ENCODE measurements around the gene TMEM52. TPM values are rescaled to one million over a fixed set of nuclear protein-coding genes. Genes with fewer than 3 reads are reported as not detected.

TMEM52 gene
- total and polyA plus RNA-seq, 4 donors: 1.7 to 9.0 (median 5.2) TPM

GRCh38 chr1:1950940-1951339, 31.9 kb upstream of the TMEM52 start:
- DNase-seq (ENCODE audit: low read depth in 4 of 6, low spot score in 6 of 6): no peak
- WGBS (ENCODE audit: insufficient coverage): 17% methylated on average over 1 of the region's 5 CpGs
- H3K4me3 ChIP-seq (ENCODE audit: low read depth, low read length): no peak overlapping the region
- H3K9me3 ChIP-seq (ENCODE audit: control insufficient read depth, insufficient read depth, low read length): no peaks in the 10 kb centered on the region
- no peaks in the 10 kb centered on the region for H3K36me3 ChIP-seq (ENCODE audit: control insufficient read depth, insufficient read depth, low read length)
- H3K27me3 ChIP-seq (ENCODE audit: control insufficient read depth, insufficient read depth, low read length): no peaks in the 10 kb centered on the region
- H3K27ac ChIP-seq (ENCODE audit: low read depth, low read length): no peak overlapping the region
- H3K4me1 ChIP-seq (ENCODE audit: control insufficient read depth, insufficient read depth, low read length): peaks cover 12% of the 10 kb centered on the region

- no peaks in the 10 kb centered on the region for H3K9me3 ChIP-seq (ENCODE audit: control insufficient read depth, insufficient read depth, low read length)
- H3K36me3 ChIP-seq (ENCODE audit: control insufficient read depth, insufficient read depth, low read length): no peaks in the 10 kb centered on the region
- H3K27ac ChIP-seq (ENCODE audit: low read depth, low read length): no peak overlapping the region
- no CpG with 5 or more reads among the region's 1 CpG for WGBS (ENCODE audit: insufficient coverage)
- no peak for DNase-seq (ENCODE audit: low read depth in 4 of 6, low spot score in 6 of 6)
- H3K27me3 ChIP-seq (ENCODE audit: control insufficient read depth, insufficient read depth, low read length): no peaks in the 10 kb centered on the region
- no peak overlapping the region for H3K4me3 ChIP-seq (ENCODE audit: low read depth, low read length)
- peaks cover 18% of the 10 kb centered on the region for H3K4me1 ChIP-seq (ENCODE audit: control insufficient read depth, insufficient read depth, low read length)
Observed at GRCh38 chr1:1948783-1949182, 29.7 kb upstream of the TMEM52 start.

GRCh38 chr1:1947493-1947892, 28.4 kb upstream of the TMEM52 start:
- DNase-seq (ENCODE audit: low read depth in 4 of 6, low spot score in 6 of 6): no peak
- 72% methylated on average over 14 of the region's 14 CpGs for WGBS (ENCODE audit: insufficient coverage)

GRCh38 chr1:1946540-1946939, 27.5 kb upstream of the TMEM52 start:
- peaks cover 18% of the 10 kb centered on the region for H3K4me1 ChIP-seq (ENCODE audit: control insufficient read depth, insufficient read depth, low read length)
- no peaks in the 10 kb centered on the region for H3K27me3 ChIP-seq (ENCODE audit: control insufficient read depth, insufficient read depth, low read length)
- DNase-seq (ENCODE audit: low read depth in 4 of 6, low spot score in 6 of 6): peak in 1 of 6 donors; percentile 23
- 57% methylated on average over 9 of the region's 11 CpGs for WGBS (ENCODE audit: insufficient coverage)
- no peak overlapping the region for H3K27ac ChIP-seq (ENCODE audit: low read depth, low read length)
- no peak overlapping the region for H3K4me3 ChIP-seq (ENCODE audit: low read depth, low read length)
- H3K36me3 ChIP-seq (ENCODE audit: control insufficient read depth, insufficient read depth, low read length): peaks cover 3% of the 10 kb centered on the region
- H3K9me3 ChIP-seq (ENCODE audit: control insufficient read depth, insufficient read depth, low read length): no peaks in the 10 kb centered on the region

More at GRCh38 chr1:1947493-1947892, 28.4 kb upstream of the TMEM52 start:
- H3K27me3 ChIP-seq (ENCODE audit: control insufficient read depth, insufficient read depth, low read length): no peaks in the 10 kb centered on the region
- H3K4me1 ChIP-seq (ENCODE audit: control insufficient read depth, insufficient read depth, low read length): peaks cover 18% of the 10 kb centered on the region
- H3K9me3 ChIP-seq (ENCODE audit: control insufficient read depth, insufficient read depth, low read length): no peaks in the 10 kb centered on the region
- H3K27ac ChIP-seq (ENCODE audit: low read depth, low read length): no peak overlapping the region
- peaks cover under 1% of the 10 kb centered on the region for H3K36me3 ChIP-seq (ENCODE audit: control insufficient read depth, insufficient read depth, low read length)
- H3K4me3 ChIP-seq (ENCODE audit: low read depth, low read length): no peak overlapping the region

- H3K4me3 ChIP-seq (ENCODE audit: low read depth, low read length): no peak overlapping the region
- WGBS (ENCODE audit: insufficient coverage): 92% methylated on average over 27 of the region's 29 CpGs
- peaks cover 18% of the 10 kb centered on the region for H3K4me1 ChIP-seq (ENCODE audit: control insufficient read depth, insufficient read depth, low read length)
- H3K27me3 ChIP-seq (ENCODE audit: control insufficient read depth, insufficient read depth, low read length): peaks cover 2% of the 10 kb centered on the region
- H3K9me3 ChIP-seq (ENCODE audit: control insufficient read depth, insufficient read depth, low read length): no peaks in the 10 kb centered on the region
- no peak for DNase-seq (ENCODE audit: low read depth in 4 of 6, low spot score in 6 of 6)
- H3K36me3 ChIP-seq (ENCODE audit: control insufficient read depth, insufficient read depth, low read length): peaks cover 3% of the 10 kb centered on the region
- H3K27ac ChIP-seq (ENCODE audit: low read depth, low read length): no peak overlapping the region
Observed at GRCh38 chr1:1945782-1946393, 26.8 kb upstream of the TMEM52 start.

GRCh38 chr1:1943834-1944570, 24.9 kb upstream of the TMEM52 start:
- Histone ChIP-seq H3K27me3 (ENCODE audit: control insufficient read depth, insufficient read depth, low read length) (peaks cover 2% of the 10 kb centered on the region), H3K27ac (ENCODE audit: low read depth, low read length) (no peak overlapping the region), H3K4me3 (ENCODE audit: low read depth, low read length) (no peak overlapping the region), H3K36me3 (ENCODE audit: control insufficient read depth, insufficient read depth, low read length) (peaks cover 5% of the 10 kb centered on the region), H3K9me3 (ENCODE audit: control insufficient read depth, insufficient read depth, low read length) (no peaks in the 10 kb centered on the region), H3K4me1 (ENCODE audit: control insufficient read depth, insufficient read depth, low read length) (peaks cover 18% of the 10 kb centered on the region)
- 17% methylated on average over 37 of the region's 37 CpGs for WGBS (ENCODE audit: insufficient coverage)
- DNase-seq (ENCODE audit: low read depth in 4 of 6, low spot score in 6 of 6): peak in 2 of 6 donors; percentile 53 to 68

- Histone ChIP-seq H3K27ac (ENCODE audit: low read depth, low read length) (no peak overlapping the region), H3K4me1 (ENCODE audit: control insufficient read depth, insufficient read depth, low read length) (peaks cover 18% of the 10 kb centered on the region), H3K36me3 (ENCODE audit: control insufficient read depth, insufficient read depth, low read length) (peaks cover 5% of the 10 kb centered on the region), H3K27me3 (ENCODE audit: control insufficient read depth, insufficient read depth, low read length) (peaks cover 2% of the 10 kb centered on the region), H3K9me3 (ENCODE audit: control insufficient read depth, insufficient read depth, low read length) (no peaks in the 10 kb centered on the region), H3K4me3 (ENCODE audit: low read depth, low read length) (no peak overlapping the region)
- no peak for DNase-seq (ENCODE audit: low read depth in 4 of 6, low spot score in 6 of 6)
- 82% methylated on average over 45 of the region's 45 CpGs for WGBS (ENCODE audit: insufficient coverage)
Observed at GRCh38 chr1:1942753-1943656, 23.9 kb upstream of the TMEM52 start.

- Histone ChIP-seq H3K4me1 (ENCODE audit: control insufficient read depth, insufficient read depth, low read length) (peaks cover 18% of the 10 kb centered on the region), H3K4me3 (ENCODE audit: low read depth, low read length) (no peak overlapping the region), H3K27me3 (ENCODE audit: control insufficient read depth, insufficient read depth, low read length) (peaks cover 2% of the 10 kb centered on the region), H3K27ac (ENCODE audit: low read depth, low read length) (no peak overlapping the region), H3K36me3 (ENCODE audit: control insufficient read depth, insufficient read depth, low read length) (peaks cover 5% of the 10 kb centered on the region), H3K9me3 (ENCODE audit: control insufficient read depth, insufficient read depth, low read length) (no peaks in the 10 kb centered on the region)
- WGBS (ENCODE audit: insufficient coverage): 87% methylated on average over 31 of the region's 39 CpGs
- no peak for DNase-seq (ENCODE audit: low read depth in 4 of 6, low spot score in 6 of 6)
Observed at GRCh38 chr1:1941868-1942752, 23.0 kb upstream of the TMEM52 start.
